Epithelial cell of esophagus (primary cell): ENCODE results near the gene CACHD1.
A peak's percentile ranks its signal among the peaks of the same experiment; 100 is the strongest.
"Not testable (repeated sequence)": the region's sequence is repeated elsewhere in the genome, so short reads cannot be mapped to it uniquely, and the experiment has no call there.

Experiments used
- DNase-seq: peaks from one replicate; pipeline ENCODE4 v3.0.0; 2010; ENCODE audit warnings: low read depth
- H3K4me3 ChIP-seq: 2 replicates; pipeline ENCODE4 v1.5.1; 2011; ENCODE audit warnings: mild to moderate bottlenecking, low read length, control low read depth
- CTCF ChIP-seq: IDR thresholded peaks from 2 replicates; pipeline ENCODE4 v1.5.1; 2011; ENCODE audit warnings: low read depth, mild to moderate bottlenecking, low read length, control low read depth, inconsistent platforms; ENCODE audit not compliant: insufficient read depth; ENCODE audit errors: missing control alignments

The CACHD1 gene

GRCh38 chr1:64601207-64601606 lies 131.3 kb downstream of the CACHD1 start:
- DNase-seq, result no peak
- no peak overlapping the region for H3K4me3 ChIP-seq
- TF ChIP-seq CTCF, result no peak

GRCh38 chr1:64608005-64608650 lies 138.2 kb downstream of the CACHD1 start:
- DNase-seq, result no peak
- H3K4me3 ChIP-seq, result no peak overlapping the region
- no peak for TF ChIP-seq CTCF

- no peak for TF ChIP-seq CTCF
- no peak for DNase-seq
- H3K4me3 ChIP-seq, result no peak overlapping the region
Measured at GRCh38 chr1:64608651-64609048, 138.7 kb downstream of the CACHD1 start.

GRCh38 chr1:64610950-64611349 lies 141.0 kb downstream of the CACHD1 start:
- H3K4me3 ChIP-seq, DNase-seq: not testable (repeated sequence)

- H3K4me3 ChIP-seq, result no peak overlapping the region
- no peak for TF ChIP-seq CTCF
- DNase-seq, result no peak
Measured at GRCh38 chr1:64616039-64616438, 146.1 kb downstream of the CACHD1 start.

GRCh38 chr1:64623750-64624191 lies 153.8 kb downstream of the CACHD1 start:
- peak; percentile 93 for DNase-seq
- no peak overlapping the region for H3K4me3 ChIP-seq
- TF ChIP-seq CTCF, result no peak

GRCh38 chr1:64624218-64624713 lies 154.3 kb downstream of the CACHD1 start:
- peak; percentile 43 for DNase-seq
- TF ChIP-seq CTCF, result no peak
- H3K4me3 ChIP-seq, result no peak overlapping the region
